NCI-H2227 (cell line): ENCODE data around the gene CDH23.

ENCODE experiments used
- DNase-seq: peaks from one replicate; lab custom pipeline; 2025; ENCODE audit not compliant: unreplicated experiment; lab: John Stamatoyannopoulos, UW

The CDH23 gene

GRCh38 chr10:71531485-71532446, 135.0 kb downstream of the CDH23 start:
- DNase-seq: peak; percentile 50

- DNase-seq: no peak
These were observed 136.2 kb downstream of the CDH23 start for GRCh38 chr10:71532878-71533277.

GRCh38 chr10:71533936-71534335, 137.2 kb downstream of the CDH23 start:
- DNase-seq: no peak

DNA sequence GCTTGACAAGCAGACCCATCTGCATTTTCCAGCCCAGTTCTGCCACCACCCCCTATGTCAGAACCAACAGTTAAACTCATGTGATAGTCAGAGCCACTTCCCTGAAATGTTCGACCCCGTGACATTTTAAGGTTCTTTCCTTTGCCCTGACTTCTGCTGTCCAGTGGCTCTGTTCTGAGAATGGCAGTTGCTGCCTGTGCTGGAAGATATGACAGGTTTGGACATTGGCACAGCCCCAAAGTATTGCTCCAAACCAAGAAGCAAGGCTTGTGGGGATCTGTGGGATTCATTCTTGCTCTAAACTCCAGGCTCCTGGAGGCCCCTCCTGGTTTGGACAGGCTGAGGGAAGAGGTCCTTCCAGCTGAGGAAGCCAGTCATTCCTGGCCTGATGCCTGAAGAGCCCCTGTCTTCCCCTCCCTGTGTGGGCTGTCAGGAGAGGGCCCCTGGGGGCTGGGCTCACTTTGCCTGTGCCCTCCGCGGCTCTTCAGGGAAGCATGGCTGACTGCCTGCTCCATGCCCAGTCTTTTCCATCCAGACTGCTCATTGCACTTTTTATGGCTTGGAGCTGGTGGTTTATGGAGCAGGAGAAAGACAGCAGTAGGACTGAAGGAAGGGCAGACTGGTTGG, 138.0 kb downstream of the CDH23 start:
- DNase-seq: no peak

DNA sequence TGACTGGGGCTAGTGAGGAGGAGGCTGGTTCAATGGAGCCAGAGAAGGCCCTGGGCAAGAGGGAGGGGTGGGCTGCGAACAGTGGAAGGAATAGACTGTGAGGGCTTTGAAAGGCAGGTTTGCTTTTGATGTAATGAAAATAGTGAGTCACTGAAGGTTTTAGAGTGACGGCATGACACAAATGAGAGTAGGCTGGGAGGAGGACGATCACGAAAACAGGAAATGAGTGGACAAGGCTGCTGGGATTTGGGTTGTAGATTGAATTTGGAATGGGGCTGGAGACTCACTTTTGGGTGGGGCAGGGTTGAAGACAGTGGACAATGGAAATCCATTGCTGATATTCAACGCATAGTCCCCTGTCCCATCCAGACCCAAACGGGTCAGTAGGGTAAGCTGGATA, 139.6 kb downstream of the CDH23 start:
- no peak for DNase-seq

GRCh38 chr10:71537125-71537524, 140.4 kb downstream of the CDH23 start:
- no peak for DNase-seq

- no peak for DNase-seq
These were observed 141.0 kb downstream of the CDH23 start for GRCh38 chr10:71537681-71538080.

GRCh38 chr10:71538608-71539260, 142.0 kb downstream of the CDH23 start:
- no peak for DNase-seq

GRCh38 chr10:71539442-71540118, 142.9 kb downstream of the CDH23 start:
- DNase-seq: no peak

- DNase-seq: no peak
These were observed 145.8 kb downstream of the CDH23 start for GRCh38 chr10:71542478-71542877.

DNA sequence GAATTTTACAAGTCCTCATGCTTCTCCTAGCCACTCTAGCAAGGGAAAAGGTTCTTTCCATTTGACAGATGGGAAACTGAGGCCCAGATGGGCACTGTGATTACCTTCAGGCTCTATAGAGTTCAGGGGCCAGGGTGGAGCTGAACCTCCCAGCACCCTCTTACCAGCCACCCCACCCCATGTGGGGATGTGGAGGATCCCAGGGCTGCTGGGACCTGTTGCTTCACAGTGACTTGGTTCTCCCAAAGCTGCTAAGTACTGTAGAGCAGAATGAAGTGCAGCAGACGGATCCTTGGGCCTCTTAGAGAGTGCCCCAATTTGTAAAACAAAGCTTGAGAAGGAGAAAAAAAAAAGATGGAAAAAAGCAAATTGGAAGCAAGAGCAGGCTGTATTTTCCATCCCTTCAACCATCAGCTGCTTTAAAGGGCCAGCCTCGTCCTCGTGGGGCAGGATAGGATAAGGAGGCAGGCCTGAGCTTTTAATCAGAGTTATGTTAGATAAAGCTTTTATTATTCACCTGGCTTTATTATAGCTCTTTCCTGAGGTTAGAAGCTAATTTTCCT, 147.0 kb downstream of the CDH23 start:
- no peak for DNase-seq

- no peak for DNase-seq
These were observed 148.3 kb downstream of the CDH23 start for GRCh38 chr10:71545001-71545400.

DNA sequence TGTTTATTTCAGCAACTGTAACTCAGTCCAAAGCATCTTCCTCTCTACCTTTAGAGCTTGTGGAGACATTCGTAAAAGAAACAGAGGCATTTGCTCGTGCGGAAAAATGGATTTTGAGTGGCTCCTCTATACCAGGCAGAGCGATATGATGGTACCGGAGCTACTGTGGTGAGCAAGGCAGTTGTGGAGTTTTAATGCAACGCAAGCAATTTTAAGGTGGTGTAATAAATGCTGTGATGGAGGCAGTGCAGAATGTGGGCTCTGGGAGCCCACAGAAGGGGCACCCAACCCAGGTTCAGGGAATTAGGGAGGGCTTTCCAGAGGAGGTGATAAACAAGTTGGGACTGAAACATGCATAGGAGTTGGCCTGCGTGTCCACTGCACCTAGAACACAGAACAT, 149.5 kb downstream of the CDH23 start:
- no peak for DNase-seq

DNA sequence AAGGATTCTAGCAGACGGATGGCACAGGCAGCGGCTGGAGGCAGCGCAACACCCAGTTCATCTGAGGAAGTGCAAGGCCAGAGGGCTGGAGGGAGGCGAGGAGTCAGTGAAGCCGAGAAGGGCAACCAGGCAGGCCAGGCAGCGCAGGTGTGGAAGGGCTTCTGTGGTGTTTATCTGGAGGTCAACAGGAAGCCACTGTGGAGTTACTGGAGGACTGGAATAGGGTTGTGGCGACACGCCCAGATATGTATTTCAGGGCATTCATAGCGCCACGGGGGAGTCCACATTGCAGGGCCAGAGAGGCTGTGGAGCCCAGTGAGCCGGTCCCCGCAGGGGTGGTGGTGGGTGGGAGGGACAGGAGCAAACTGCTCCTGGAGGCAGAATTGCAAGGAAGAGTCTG, 150.6 kb downstream of the CDH23 start:
- DNase-seq: no peak

DNA sequence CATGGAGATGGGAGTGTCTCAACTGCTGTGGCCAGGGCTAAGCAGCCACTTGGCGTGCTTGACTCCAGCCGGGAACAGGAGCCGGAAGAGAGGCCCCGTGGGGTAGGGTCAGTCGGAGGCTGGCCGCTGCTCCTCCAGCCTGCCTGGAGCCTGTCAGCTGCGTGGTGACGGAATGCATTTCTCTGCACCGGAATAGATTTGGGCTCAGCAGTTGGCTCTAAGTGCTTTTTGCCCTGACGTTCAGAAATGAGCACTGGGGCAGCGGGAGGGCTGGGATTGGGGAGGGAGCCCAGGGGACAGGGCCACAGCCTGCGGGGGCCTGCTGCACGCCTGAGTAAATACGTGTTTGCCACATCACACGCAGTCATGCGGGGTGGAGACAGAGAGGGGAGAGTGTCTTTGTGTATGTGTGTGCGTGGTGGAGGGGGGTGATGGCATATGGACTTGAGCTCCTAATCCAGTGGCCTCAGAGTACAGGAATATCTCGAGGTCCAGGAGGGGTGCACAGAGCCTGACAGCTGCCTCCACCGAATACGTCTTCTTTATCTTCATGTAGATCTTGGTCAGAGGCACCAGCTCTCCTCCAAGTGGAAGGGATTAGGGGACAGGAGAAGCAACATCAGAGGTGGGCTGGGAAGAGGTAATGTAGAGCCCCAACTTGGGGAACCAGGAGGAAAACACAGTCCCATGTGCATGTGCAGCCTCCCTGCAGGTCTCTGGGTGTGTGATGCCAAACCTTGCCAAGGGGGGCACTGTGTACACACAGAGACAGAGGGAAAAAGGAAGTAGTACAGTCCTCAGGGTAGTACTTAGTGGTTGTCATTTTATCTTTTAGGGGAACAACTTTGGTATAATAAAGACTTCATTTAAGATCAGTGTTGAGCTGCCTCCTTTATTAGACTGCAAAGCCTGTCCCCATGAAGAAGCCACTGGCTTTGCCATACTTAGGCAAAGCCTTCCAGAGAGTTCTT, 151.4 kb downstream of the CDH23 start:
- DNase-seq: peak; percentile 52

- DNase-seq: no peak
These were observed 153.2 kb downstream of the CDH23 start for GRCh38 chr10:71549766-71550533.

GRCh38 chr10:71550628-71551027, 153.9 kb downstream of the CDH23 start:
- no peak for DNase-seq

DNA sequence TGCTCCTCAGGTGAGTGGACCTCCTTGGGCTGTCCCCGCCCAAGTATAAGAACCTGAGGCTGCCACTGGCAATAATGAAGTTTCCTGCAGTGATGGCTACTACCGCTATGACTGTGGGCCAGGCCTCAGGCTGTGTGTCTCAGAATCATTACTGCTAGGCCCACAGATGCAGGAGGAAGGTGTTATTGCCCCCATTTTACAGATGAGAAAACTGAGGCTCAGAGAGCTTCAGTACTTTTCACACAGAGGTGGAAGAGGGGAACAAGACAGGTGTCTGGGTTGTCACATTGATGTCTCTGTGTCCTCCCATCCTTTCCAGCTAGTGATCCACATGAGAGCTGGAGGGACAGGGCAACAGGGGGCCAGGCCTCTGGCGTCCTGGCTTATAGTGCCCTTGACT, 155.2 kb downstream of the CDH23 start:
- no peak for DNase-seq

DNA sequence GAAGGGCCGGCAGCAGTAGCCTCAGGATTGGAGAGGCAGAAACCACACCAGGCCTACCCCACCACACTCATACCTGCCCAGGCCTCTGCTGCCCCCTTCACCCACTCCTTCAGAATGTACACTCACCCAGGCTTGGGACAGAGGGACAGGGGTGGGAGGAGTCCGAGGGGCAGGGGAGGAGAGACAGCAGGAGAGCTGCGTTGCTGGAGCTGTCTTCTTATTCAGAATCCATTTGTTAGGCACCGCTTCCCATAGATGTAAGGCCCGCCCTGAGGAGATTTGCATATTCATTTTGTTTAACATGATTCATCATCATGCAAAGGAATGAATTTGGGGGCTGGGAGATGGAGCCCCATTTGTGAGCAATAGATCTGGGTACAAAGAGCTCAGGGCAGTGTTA, 156.7 kb downstream of the CDH23 start:
- DNase-seq: no peak
